Fibroblast of skin of scalp (primary cell): ENCODE measurements around the gene LCT.
"Not testable (repeated sequence)": the region's sequence is repeated elsewhere in the genome, so short reads cannot be mapped to it uniquely, and the experiment has no call there.

Experiments
- DNase-seq: peaks from one replicate; pipeline ENCODE4 v3.0.0-alpha.2; 2013

LCT gene

GRCh38 chr2:135831180-135831812 is 5.7 kb downstream of the LCT start:
- no peak for DNase-seq

GRCh38 chr2:135829378-135830135 is 7.4 kb downstream of the LCT start:
- DNase-seq: no peak

GRCh38 chr2:135826544-135826943 is 10.4 kb downstream of the LCT start:
- no peak for DNase-seq

GRCh38 chr2:135825550-135826176 is 11.3 kb downstream of the LCT start:
- no peak for DNase-seq

- no peak for DNase-seq
These were observed 11.9 kb downstream of the LCT start for GRCh38 chr2:135825131-135825530.

GRCh38 chr2:135822855-135823254 is 14.1 kb downstream of the LCT start:
- DNase-seq: no peak

- no peak for DNase-seq
These were observed 15.8 kb downstream of the LCT start for GRCh38 chr2:135821190-135821589.

- peak; percentile 41 for DNase-seq
These were observed 16.9 kb downstream of the LCT start for GRCh38 chr2:135820003-135820618.

- DNase-seq: peak; percentile 51
These were observed 17.9 kb downstream of the LCT start for GRCh38 chr2:135818937-135819610.

- peak; percentile 30 for DNase-seq
These were observed 19.0 kb downstream of the LCT start for GRCh38 chr2:135817951-135818350.

GRCh38 chr2:135817466-135817865 is 19.5 kb downstream of the LCT start:
- no peak for DNase-seq

- no peak for DNase-seq
These were observed 21.7 kb downstream of the LCT start for GRCh38 chr2:135815269-135815668.

GRCh38 chr2:135812907-135813511 is 24.0 kb downstream of the LCT start:
- DNase-seq: no peak

GRCh38 chr2:135807874-135808273 is 29.1 kb downstream of the LCT start:
- DNase-seq: not testable (repeated sequence)

GRCh38 chr2:135803278-135803677 is 33.7 kb downstream of the LCT start:
- no peak for DNase-seq

GRCh38 chr2:135802350-135802749 is 34.6 kb downstream of the LCT start:
- no peak for DNase-seq

GRCh38 chr2:135800513-135801460 is 36.2 kb downstream of the LCT start:
- no peak for DNase-seq

GRCh38 chr2:135799738-135800137 is 37.2 kb downstream of the LCT start:
- no peak for DNase-seq

GRCh38 chr2:135798762-135799161 is 38.2 kb downstream of the LCT start:
- DNase-seq: no peak

GRCh38 chr2:135798275-135798705 is 38.7 kb downstream of the LCT start:
- no peak for DNase-seq
